GM12892 (cell line): ENCODE data around the gene CFAP97D1.
"Not testable (repeated sequence)": the region's sequence is repeated elsewhere in the genome, so short reads cannot be mapped to it uniquely, and the experiment has no call there.

Experiments used
- POLR2A ChIP-seq: IDR thresholded peaks from 2 replicates; pipeline ENCODE4 v1.6.1; 2011; ENCODE audit warnings: low read depth, low read length, control low read depth
- POLR2AphosphoS5 ChIP-seq: IDR thresholded peaks from 2 replicates; pipeline ENCODE4 v1.6.1; 2011; ENCODE audit warnings: low read depth, low read length, control low read depth
- TAF1 ChIP-seq: IDR thresholded peaks from 2 replicates; pipeline ENCODE4 v1.6.1; 2011; ENCODE audit warnings: low read depth, mild to moderate bottlenecking, control low read depth, low read length, borderline replicate concordance

- TF ChIP-seq TAF1, POLR2A, POLR2AphosphoS5: not testable (repeated sequence)
Measured at GRCh38 chr17:43798024-43798423, 17.8 kb downstream of the CFAP97D1 start.
